ENCODE results near the gene ADGRE1.

The ADGRE1 gene

DNA sequence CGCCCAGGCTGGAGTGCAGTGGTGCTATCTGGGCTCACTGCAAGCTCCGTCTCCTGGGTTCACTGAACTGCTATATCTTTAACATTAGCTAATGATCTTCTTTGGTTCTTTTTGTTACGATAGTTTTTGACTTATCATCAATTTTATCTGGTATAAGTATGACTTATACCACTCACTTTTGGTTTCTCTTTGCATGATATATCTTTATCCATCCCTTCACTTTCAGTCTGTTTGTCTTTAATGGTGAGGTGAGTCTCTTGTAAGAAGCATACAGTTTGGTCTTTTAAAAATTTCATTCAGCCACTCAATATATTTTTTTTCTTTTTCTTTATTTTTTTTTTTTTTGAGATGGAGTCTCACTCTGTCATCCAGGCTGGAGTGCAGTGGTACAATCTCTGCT is 58.4 kb downstream of the ADGRE1 start:
- intact Hi-C loops (cut with DNase I; ENCODE audit: low total_unique reads), result no loop called here
- H3K27me3 ChIP-seq, result no peaks in the 10 kb centered on the region
- TF ChIP-seq CTCF (IDR thresholded peaks at IDR 0.05), result no peak
- H3K27ac ChIP-seq, result no peak overlapping the region
- no peak overlapping the region for H3K4me3 ChIP-seq
- H3K4me1 ChIP-seq, result no peaks in the 10 kb centered on the region
- H3K36me3 ChIP-seq, result no peaks in the 10 kb centered on the region
- H3K9me3 ChIP-seq, result no peaks in the 10 kb centered on the region
- DNase-seq, result no peak

DNA sequence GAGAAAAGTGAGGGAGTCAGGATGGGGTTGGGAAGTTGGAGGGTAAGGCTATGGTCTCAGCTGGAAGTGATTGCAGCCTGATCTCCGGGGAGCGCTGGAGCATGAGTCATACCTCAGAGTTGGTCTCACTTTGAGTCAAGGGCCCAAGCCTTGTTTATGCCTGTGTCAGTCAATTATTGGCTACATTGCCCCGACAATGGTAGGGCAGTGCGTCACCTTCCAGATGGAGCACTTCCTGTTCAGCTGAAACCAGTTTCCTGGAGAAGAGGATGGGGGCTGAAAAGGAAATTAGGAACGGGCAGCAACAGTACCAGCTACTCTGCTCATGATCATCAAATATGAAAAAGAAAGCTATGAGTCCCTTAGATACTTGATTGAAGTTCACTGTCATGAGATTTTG is 60.4 kb downstream of the ADGRE1 start:
- no peak for DNase-seq
- no peak overlapping the region for H3K4me3 ChIP-seq
- H3K27ac ChIP-seq, result no peak overlapping the region
- no peaks in the 10 kb centered on the region for H3K27me3 ChIP-seq
- no peaks in the 10 kb centered on the region for H3K4me1 ChIP-seq
- no peaks in the 10 kb centered on the region for H3K36me3 ChIP-seq
- no peak for TF ChIP-seq CTCF (IDR thresholded peaks at IDR 0.05)
- intact Hi-C loops (cut with DNase I; ENCODE audit: low total_unique reads), result no loop called here
- no peaks in the 10 kb centered on the region for H3K9me3 ChIP-seq

- H3K27ac ChIP-seq, result no peak overlapping the region
- TF ChIP-seq CTCF (IDR thresholded peaks at IDR 0.05), result no peak
- no peaks in the 10 kb centered on the region for H3K36me3 ChIP-seq
- no peak overlapping the region for H3K4me3 ChIP-seq
- no peaks in the 10 kb centered on the region for H3K27me3 ChIP-seq
- H3K9me3 ChIP-seq, result no peaks in the 10 kb centered on the region
- intact Hi-C loops (cut with DNase I; ENCODE audit: low total_unique reads), result no loop called here
- H3K4me1 ChIP-seq, result no peaks in the 10 kb centered on the region
- no peak for DNase-seq
These were observed 61.5 kb downstream of the ADGRE1 start for GRCh38 chr19:6948884-6949283.

DNA sequence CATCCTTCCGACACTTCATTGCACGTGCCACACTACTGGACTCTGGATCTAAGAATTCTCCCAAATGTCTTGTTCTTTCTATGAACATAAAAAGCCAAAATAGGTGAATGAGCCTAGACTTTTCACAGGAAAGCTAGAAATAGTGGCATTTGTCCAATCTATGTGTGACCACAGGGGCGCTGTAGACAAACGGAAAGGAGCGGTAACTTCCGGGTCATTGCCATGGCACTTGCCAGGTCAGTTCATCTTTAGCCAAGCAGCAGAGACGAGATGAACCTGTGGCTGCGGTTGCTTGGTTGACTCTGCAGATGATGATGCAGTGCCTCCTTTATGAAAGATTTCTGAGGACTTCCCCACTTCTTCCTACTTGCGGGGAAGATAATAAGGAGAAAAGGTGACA is 65.6 kb downstream of the ADGRE1 start:
- H3K9me3 ChIP-seq, result no peaks in the 10 kb centered on the region
- intact Hi-C loops (cut with DNase I; ENCODE audit: low total_unique reads), result no loop called here
- no peaks in the 10 kb centered on the region for H3K4me1 ChIP-seq
- H3K4me3 ChIP-seq, result no peak overlapping the region
- no peaks in the 10 kb centered on the region for H3K27me3 ChIP-seq
- H3K36me3 ChIP-seq, result no peaks in the 10 kb centered on the region
- no peak overlapping the region for H3K27ac ChIP-seq
- TF ChIP-seq CTCF (IDR thresholded peaks at IDR 0.05), result no peak
- no peak for DNase-seq

DNA sequence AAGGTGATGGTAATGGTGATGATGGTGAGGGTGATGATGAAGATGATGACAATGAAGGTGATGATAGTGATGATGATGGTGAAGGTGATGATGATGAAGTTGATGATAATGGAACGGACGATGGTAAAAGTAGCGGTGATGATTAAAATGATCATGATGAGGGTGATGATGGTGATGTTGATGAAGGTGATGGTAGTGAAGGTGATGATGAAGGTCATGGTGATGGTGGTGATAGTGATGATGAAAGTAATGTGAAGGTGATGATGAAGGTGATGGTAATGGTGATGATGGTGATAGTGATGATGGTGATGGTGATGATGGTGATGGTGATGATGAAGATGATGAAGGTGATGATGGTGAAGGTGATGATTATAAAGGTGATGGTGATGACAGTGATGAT is 67.7 kb downstream of the ADGRE1 start:
- DNase-seq, result no peak
- Histone ChIP-seq H3K9me3 (no peaks in the 10 kb centered on the region), H3K27ac (no peak overlapping the region), H3K4me1 (no peaks in the 10 kb centered on the region), H3K4me3 (no peak overlapping the region), H3K27me3 (no peaks in the 10 kb centered on the region), H3K36me3 (no peaks in the 10 kb centered on the region)
- intact Hi-C loops (cut with DNase I; ENCODE audit: low total_unique reads), result no loop called here
- TF ChIP-seq CTCF (IDR thresholded peaks at IDR 0.05), result no peak

DNA sequence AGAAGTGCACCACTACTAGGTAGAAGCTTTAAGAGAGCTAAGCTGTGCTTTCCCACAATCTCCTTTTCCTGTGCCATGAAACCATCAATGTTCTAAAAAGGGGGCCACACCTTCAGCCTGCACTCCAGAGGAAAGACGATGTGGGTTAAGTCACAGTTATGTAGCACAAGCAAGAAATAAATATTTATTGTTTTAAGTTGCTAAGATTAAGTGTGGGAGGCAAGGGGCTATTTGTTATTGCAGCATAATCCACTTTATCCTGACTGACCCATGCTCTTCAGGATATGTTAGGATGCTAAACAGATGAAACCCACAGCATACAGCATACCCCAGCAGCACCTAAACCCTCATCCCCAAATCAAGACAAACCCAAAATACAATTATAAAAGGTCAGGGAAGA is 69.2 kb downstream of the ADGRE1 start:
- no peak for TF ChIP-seq CTCF (IDR thresholded peaks at IDR 0.05)
- Histone ChIP-seq H3K27me3 (no peaks in the 10 kb centered on the region), H3K4me3 (no peak overlapping the region), H3K36me3 (no peaks in the 10 kb centered on the region), H3K4me1 (no peaks in the 10 kb centered on the region), H3K9me3 (no peaks in the 10 kb centered on the region), H3K27ac (no peak overlapping the region)
- intact Hi-C loops (cut with DNase I; ENCODE audit: low total_unique reads), result no loop called here
- DNase-seq, result no peak

All from tibial artery (tissue), 4 donors.